Occipital lobe (tissue), 2 donors: ENCODE results near the gene IL17RE. TPM values are rescaled to one million over a fixed set of nuclear protein-coding genes. Genes with fewer than 3 reads are reported as not detected.
"Not testable (repeated sequence)": the region's sequence is repeated elsewhere in the genome, so short reads cannot be mapped to it uniquely, and the experiment has no call there.

Experiments
- DNase-seq: peaks from one replicate; lab custom pipeline; 2025; lab: John Stamatoyannopoulos, UW
- total RNA-seq: library from RNA; depleted of rRNA; stranded (reverse); fragments of >200 nt; gene quantifications from one replicate; pipeline ENCODE4 v1.2.3, GENCODE V29; 2014

Gene IL17RE
- total RNA-seq, 1 donor from 2014 or later, result not detected

- no peak for DNase-seq
Measured at GRCh38 chr3:9881441-9881840, 21.2 kb upstream of the IL17RE start.

DNA sequence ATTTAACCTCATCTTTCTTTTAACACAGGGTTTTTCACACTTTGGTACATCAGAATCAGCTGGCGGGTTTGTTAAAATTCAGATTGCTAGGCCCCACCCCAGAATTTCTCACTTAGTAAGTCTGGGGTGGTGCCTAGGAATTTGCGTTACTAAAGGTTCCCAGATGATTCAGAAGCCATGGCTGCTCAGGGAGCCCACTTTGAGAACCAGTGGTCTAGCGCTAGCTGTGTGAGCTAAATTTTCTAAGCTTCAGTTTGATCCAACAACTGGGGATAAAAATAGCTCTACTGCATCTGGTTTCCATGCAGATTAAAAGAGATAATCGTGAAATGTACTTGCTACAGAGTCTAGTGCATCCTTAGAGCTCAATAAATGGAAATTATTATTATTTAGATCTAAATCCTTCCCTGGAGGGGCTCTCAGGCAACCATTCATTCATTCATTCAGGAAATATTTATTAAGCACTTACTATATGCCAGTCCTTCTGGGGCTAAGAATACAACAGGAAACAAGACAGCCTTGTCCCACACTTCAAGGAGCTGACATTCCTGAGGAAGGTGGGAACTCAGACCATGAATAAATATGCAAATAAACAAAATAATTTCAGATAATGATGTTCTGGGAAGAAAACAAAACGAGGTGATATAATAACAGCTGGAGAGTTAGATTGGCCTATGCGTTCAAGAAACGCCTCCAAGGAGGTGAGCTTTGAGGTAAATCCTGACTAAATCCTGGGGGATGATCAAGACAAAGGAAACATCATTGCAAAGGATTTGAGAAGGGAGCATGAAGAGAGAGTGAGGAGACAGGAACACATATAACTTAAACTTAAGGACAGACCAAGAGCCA is 18.7 kb upstream of the IL17RE start:
- no peak for DNase-seq

DNA sequence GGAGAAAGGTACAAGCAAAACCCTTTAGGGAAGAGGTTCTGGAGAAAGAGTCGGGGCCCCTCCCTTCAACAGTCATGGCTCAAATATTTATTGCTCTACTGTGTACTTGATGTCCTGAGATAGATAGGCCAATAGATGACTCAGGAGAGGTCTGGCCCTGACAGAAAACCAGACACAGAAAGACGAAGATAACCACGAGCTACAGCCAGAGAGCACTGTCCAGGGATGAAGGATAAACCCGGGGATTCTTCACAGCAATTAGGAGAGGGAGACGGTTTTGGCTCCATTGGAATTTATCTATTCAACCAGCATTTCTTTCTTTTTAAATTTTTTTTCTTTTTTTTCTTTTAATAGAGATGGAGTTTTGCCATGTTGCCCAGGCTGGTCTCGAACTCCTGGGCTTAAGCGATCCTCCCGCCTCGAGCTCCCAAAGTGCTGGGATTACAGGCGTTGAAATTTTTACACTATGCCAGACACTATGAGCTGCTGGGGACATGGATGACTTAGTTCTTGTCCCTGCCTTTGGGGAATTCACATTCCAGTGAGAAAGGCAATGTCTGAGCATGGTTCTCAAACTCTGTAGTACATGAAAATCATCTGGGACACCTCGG is 18.0 kb upstream of the IL17RE start:
- DNase-seq, result no peak

GRCh38 chr3:9886328-9886727 is 16.3 kb upstream of the IL17RE start:
- no peak for DNase-seq

DNA sequence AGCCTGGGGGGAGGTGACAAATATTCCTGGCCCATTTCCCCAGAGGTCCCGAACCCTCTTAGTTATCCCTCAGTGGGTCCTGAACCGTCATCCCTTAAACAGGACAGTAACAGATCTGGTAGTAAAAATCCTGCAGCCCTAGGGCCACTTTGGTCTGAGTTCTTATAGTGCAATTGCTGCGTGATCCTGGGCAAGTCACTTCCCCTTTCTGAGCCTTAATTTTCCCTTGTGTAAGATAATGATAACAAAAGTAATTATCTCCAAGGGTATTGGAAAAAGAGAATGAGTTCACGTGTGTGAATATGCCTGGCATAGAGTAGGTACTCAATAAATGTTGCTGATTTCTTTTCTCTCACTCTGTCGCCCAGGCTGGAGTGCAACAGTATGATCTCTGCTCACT is 15.2 kb upstream of the IL17RE start:
- no peak for DNase-seq

- DNase-seq, result no peak
Measured at GRCh38 chr3:9888540-9888939, 14.1 kb upstream of the IL17RE start.

DNA sequence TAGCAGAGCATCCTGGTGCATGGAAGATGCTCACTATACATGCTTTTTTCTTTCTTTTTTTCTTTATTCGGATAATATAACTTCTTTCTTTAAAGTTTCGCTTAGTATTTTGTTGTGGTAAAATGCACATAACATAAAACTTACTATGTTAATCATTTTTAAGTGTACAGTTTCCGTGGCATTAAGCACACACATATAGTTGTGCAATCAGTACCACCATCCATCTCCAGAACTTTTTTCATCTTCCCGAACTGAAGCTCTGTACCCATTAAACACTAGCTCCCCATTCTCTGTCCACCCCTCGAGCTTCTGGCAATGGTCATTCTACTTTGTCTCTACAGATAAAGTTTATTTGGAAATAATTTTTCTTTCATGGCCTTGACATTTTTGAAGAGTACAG is 13.2 kb upstream of the IL17RE start:
- DNase-seq, result no peak

GRCh38 chr3:9890249-9891071 is 12.2 kb upstream of the IL17RE start, which contains the start of gene JAGN1:
JAGN1 (plus strand) TSS chr3:9890610; CDS start chr3:9890723, 113 bp downstream.
- DNase-seq, result peak; percentile 87

GRCh38 chr3:9891072-9891622 is 11.5 kb upstream of the IL17RE start:
- DNase-seq, result no peak

- no peak for DNase-seq
Measured at GRCh38 chr3:9893739-9894138, 8.9 kb upstream of the IL17RE start.

DNA sequence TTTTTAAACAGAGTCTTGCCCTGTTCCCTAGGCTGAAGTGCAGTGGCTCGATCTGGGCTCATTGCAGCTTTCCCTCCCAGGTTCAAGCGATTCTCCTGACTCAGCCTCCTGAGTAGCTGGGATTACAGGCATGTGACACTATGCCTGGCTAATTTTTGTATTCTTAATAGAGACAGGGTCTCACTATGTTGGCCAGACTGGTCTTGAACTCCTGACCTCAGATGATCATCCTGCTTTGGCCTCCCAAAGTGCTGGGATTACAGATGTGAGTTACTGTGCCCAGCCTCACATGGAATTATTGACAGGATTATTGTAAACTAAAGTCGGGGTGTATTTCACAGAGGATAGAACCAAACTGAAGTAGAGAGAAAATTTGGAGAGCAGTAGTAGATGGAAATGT is 6.9 kb upstream of the IL17RE start:
- DNase-seq, result not testable (repeated sequence)

GRCh38 chr3:9896755-9897407 is 5.8 kb upstream of the IL17RE start:
- not testable (repeated sequence) for DNase-seq

DNA sequence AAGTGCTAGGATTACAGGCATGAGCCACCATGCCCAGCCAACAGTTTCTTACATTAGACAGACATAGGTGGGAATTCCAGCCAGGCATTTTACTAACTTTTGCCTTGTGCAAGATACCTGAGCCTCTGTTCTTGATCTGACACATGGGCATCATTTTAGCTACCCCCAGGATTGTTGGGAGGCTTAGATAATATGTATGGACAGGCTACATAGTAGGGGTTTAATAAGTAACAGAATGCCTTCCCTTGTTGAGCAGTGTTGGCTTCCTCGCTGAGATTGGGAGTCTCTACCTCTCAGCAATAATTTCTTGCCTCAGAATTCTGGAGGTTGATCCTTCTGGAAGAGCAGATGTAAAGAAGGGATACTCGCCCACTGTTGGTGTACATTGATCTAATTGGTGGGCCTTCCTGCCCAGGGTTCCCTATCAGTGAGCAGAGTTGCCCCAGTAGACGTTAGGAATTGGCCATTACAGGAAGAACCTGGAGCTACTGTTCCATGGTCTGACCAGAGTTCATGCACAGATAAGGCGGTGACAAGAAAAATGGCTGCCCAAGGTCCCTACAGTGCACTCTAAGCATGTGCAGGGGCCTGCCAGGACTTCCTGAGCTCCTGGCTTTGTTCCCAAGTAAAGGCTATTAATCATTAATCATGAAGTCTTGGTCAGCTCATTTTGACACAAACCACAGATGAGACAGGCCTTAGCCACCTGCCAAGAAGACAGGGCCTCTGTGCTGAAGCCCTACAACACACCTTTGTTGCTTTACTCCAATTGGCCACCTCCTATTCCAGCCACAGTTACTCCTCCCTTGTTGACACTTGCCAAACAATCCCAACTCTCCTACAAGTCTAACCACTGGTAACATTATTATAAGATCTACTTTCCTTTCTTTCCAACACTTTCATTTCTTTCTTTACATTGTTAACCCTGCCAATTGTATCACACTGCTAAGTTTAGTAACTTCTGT is 5.0 kb upstream of the IL17RE start:
- DNase-seq, result no peak

GRCh38 chr3:9898467-9899241 is 4.0 kb upstream of the IL17RE start:
- DNase-seq, result no peak

GRCh38 chr3:9899289-9899791 is 3.3 kb upstream of the IL17RE start:
- no peak for DNase-seq

- not testable (repeated sequence) for DNase-seq
Measured at GRCh38 chr3:9900965-9901415, 1.7 kb upstream of the IL17RE start.

GRCh38 chr3:9901967-9902366 is 681 bp upstream of the IL17RE start:
- no peak for DNase-seq

- no peak for DNase-seq
Measured at GRCh38 chr3:9903238-9903624, 583 bp downstream of the IL17RE start.

- no peak for DNase-seq
Measured at GRCh38 chr3:9903904-9904303, 1.3 kb downstream of the IL17RE start.
